ENCODE data around the gene SLC2A6.

SLC2A6 gene

GRCh38 chr9:133520121-133520835 is 41.4 kb upstream of the SLC2A6 start:
- DNase-seq (ENCODE audit: low spot score in 2 of 2): no peak
- Mint-ChIP-seq H3K36me3 (ENCODE audit: insufficient read depth) (peaks cover 1% of the 10 kb centered on the region), H3K4me3 (no peak overlapping the region), H3K27me3 (peaks cover 12% of the 10 kb centered on the region), H3K9me3 (no peaks in the 10 kb centered on the region), H3K27ac (ENCODE audit: low read depth) (no peak overlapping the region), H3K4me1 (no peaks in the 10 kb centered on the region)
- ATAC-seq (replicated peaks; ENCODE audit: extremely low read depth, poor library complexity, severe bottlenecking): no peak

GRCh38 chr9:133519693-133520092 is 40.8 kb upstream of the SLC2A6 start:
- peaks cover 12% of the 10 kb centered on the region for H3K27me3 Mint-ChIP-seq
- no peak overlapping the region for H3K27ac Mint-ChIP-seq (ENCODE audit: low read depth)
- peaks cover 1% of the 10 kb centered on the region for H3K36me3 Mint-ChIP-seq (ENCODE audit: insufficient read depth)
- H3K4me1 Mint-ChIP-seq: no peaks in the 10 kb centered on the region
- ATAC-seq (replicated peaks; ENCODE audit: extremely low read depth, poor library complexity, severe bottlenecking) (no peak), DNase-seq (ENCODE audit: low spot score in 2 of 2) (no peak)
- H3K9me3 Mint-ChIP-seq: no peaks in the 10 kb centered on the region
- H3K4me3 Mint-ChIP-seq: no peak overlapping the region

GRCh38 chr9:133518706-133519449 is 40.0 kb upstream of the SLC2A6 start:
- H3K36me3 Mint-ChIP-seq (ENCODE audit: insufficient read depth): peaks cover 1% of the 10 kb centered on the region
- H3K4me1 Mint-ChIP-seq: no peaks in the 10 kb centered on the region
- ATAC-seq (replicated peaks; ENCODE audit: extremely low read depth, poor library complexity, severe bottlenecking): no peak
- H3K9me3 Mint-ChIP-seq: no peaks in the 10 kb centered on the region
- H3K27me3 Mint-ChIP-seq: peaks cover 12% of the 10 kb centered on the region
- no peak overlapping the region for H3K4me3 Mint-ChIP-seq
- H3K27ac Mint-ChIP-seq (ENCODE audit: low read depth): no peak overlapping the region
- DNase-seq (ENCODE audit: low spot score in 2 of 2): no peak

GRCh38 chr9:133518200-133518599 is 39.3 kb upstream of the SLC2A6 start:
- ATAC-seq (replicated peaks; ENCODE audit: extremely low read depth, poor library complexity, severe bottlenecking) (no peak), DNase-seq (ENCODE audit: low spot score in 2 of 2) (no peak)
- Mint-ChIP-seq H3K4me1 (no peaks in the 10 kb centered on the region), H3K4me3 (no peak overlapping the region), H3K27ac (ENCODE audit: low read depth) (no peak overlapping the region), H3K27me3 (peaks cover 12% of the 10 kb centered on the region), H3K9me3 (no peaks in the 10 kb centered on the region), H3K36me3 (ENCODE audit: insufficient read depth) (no peaks in the 10 kb centered on the region)

GRCh38 chr9:133517711-133518110 is 38.8 kb upstream of the SLC2A6 start:
- H3K27me3 Mint-ChIP-seq: peaks cover 12% of the 10 kb centered on the region
- H3K4me1 Mint-ChIP-seq: no peaks in the 10 kb centered on the region
- DNase-seq (ENCODE audit: low spot score in 2 of 2): no peak
- no peak overlapping the region for H3K4me3 Mint-ChIP-seq
- H3K9me3 Mint-ChIP-seq: no peaks in the 10 kb centered on the region
- no peak for ATAC-seq (replicated peaks; ENCODE audit: extremely low read depth, poor library complexity, severe bottlenecking)
- H3K36me3 Mint-ChIP-seq (ENCODE audit: insufficient read depth): no peaks in the 10 kb centered on the region
- H3K27ac Mint-ChIP-seq (ENCODE audit: low read depth): no peak overlapping the region

GRCh38 chr9:133516961-133517350 is 38.1 kb upstream of the SLC2A6 start:
- DNase-seq (ENCODE audit: low spot score in 2 of 2) (no peak), ATAC-seq (replicated peaks; ENCODE audit: extremely low read depth, poor library complexity, severe bottlenecking) (no peak)
- Mint-ChIP-seq H3K27ac (ENCODE audit: low read depth) (no peak overlapping the region), H3K27me3 (peaks cover 12% of the 10 kb centered on the region), H3K9me3 (no peaks in the 10 kb centered on the region), H3K4me3 (no peak overlapping the region), H3K36me3 (ENCODE audit: insufficient read depth) (no peaks in the 10 kb centered on the region), H3K4me1 (no peaks in the 10 kb centered on the region)

GRCh38 chr9:133516256-133516960 is 37.5 kb upstream of the SLC2A6 start:
- Mint-ChIP-seq H3K4me3 (no peak overlapping the region), H3K27me3 (peaks cover 12% of the 10 kb centered on the region), H3K9me3 (no peaks in the 10 kb centered on the region), H3K27ac (ENCODE audit: low read depth) (no peak overlapping the region), H3K4me1 (no peaks in the 10 kb centered on the region), H3K36me3 (ENCODE audit: insufficient read depth) (no peaks in the 10 kb centered on the region)
- ATAC-seq (replicated peaks; ENCODE audit: extremely low read depth, poor library complexity, severe bottlenecking) (no peak), DNase-seq (ENCODE audit: low spot score in 2 of 2) (no peak)

GRCh38 chr9:133515615-133516255 is 36.8 kb upstream of the SLC2A6 start:
- no peaks in the 10 kb centered on the region for H3K9me3 Mint-ChIP-seq
- DNase-seq (ENCODE audit: low spot score in 2 of 2): no peak
- H3K27me3 Mint-ChIP-seq: peaks cover 12% of the 10 kb centered on the region
- H3K36me3 Mint-ChIP-seq (ENCODE audit: insufficient read depth): no peaks in the 10 kb centered on the region
- H3K4me1 Mint-ChIP-seq: no peaks in the 10 kb centered on the region
- no peak overlapping the region for H3K27ac Mint-ChIP-seq (ENCODE audit: low read depth)
- ATAC-seq (replicated peaks; ENCODE audit: extremely low read depth, poor library complexity, severe bottlenecking): no peak
- H3K4me3 Mint-ChIP-seq: no peak overlapping the region

GRCh38 chr9:133515240-133515610 is 36.3 kb upstream of the SLC2A6 start:
- Mint-ChIP-seq H3K27ac (ENCODE audit: low read depth) (no peak overlapping the region), H3K4me3 (no peak overlapping the region), H3K4me1 (no peaks in the 10 kb centered on the region), H3K9me3 (no peaks in the 10 kb centered on the region), H3K36me3 (ENCODE audit: insufficient read depth) (no peaks in the 10 kb centered on the region), H3K27me3 (peaks cover 12% of the 10 kb centered on the region)
- ATAC-seq (replicated peaks; ENCODE audit: extremely low read depth, poor library complexity, severe bottlenecking) (no peak), DNase-seq (ENCODE audit: low spot score in 2 of 2) (no peak)

- Mint-ChIP-seq H3K4me1 (no peaks in the 10 kb centered on the region), H3K9me3 (no peaks in the 10 kb centered on the region), H3K36me3 (ENCODE audit: insufficient read depth) (no peaks in the 10 kb centered on the region), H3K27ac (ENCODE audit: low read depth) (no peak overlapping the region), H3K4me3 (no peak overlapping the region), H3K27me3 (peaks cover 12% of the 10 kb centered on the region)
- no peak for DNase-seq (ENCODE audit: low spot score in 2 of 2)
- no peak for ATAC-seq (replicated peaks; ENCODE audit: extremely low read depth, poor library complexity, severe bottlenecking)
These were observed 35.8 kb upstream of the SLC2A6 start for GRCh38 chr9:133514460-133515239.

GRCh38 chr9:133513214-133514100 is 34.6 kb upstream of the SLC2A6 start:
- H3K4me3 Mint-ChIP-seq: no peak overlapping the region
- H3K27me3 Mint-ChIP-seq: peaks cover 6% of the 10 kb centered on the region
- H3K9me3 Mint-ChIP-seq: no peaks in the 10 kb centered on the region
- H3K27ac Mint-ChIP-seq (ENCODE audit: low read depth): no peak overlapping the region
- no peaks in the 10 kb centered on the region for H3K36me3 Mint-ChIP-seq (ENCODE audit: insufficient read depth)
- DNase-seq (ENCODE audit: low spot score in 2 of 2): no peak
- no peak for ATAC-seq (replicated peaks; ENCODE audit: extremely low read depth, poor library complexity, severe bottlenecking)
- H3K4me1 Mint-ChIP-seq: no peaks in the 10 kb centered on the region
